ENCODE measurements around the gene KLF13. TPM values are rescaled to one million over a fixed set of nuclear protein-coding genes. Genes with fewer than 3 reads are reported as not detected.

KLF13 gene
- total and polyA plus RNA-seq, 9 donors: 32.1 to 42.2 (median 35.6) TPM

- 81% methylated on average over 7 of the region's 8 CpGs for WGBS (ENCODE audit: insufficient coverage)
- Histone ChIP-seq H3K27ac (ENCODE audit: low read length) (no peak overlapping the region), H3K4me3 (ENCODE audit: low read length) (no peak overlapping the region), H3K36me3 (ENCODE audit: control insufficient read depth, insufficient read depth, low read length) (no peaks in the 10 kb centered on the region), H3K27me3 (ENCODE audit: control insufficient read depth, insufficient read depth, low read length) (no peaks in the 10 kb centered on the region), H3K9me3 (replicated peaks; ENCODE audit: control insufficient read depth, low read depth, low read length) (no peaks in the 10 kb centered on the region), H3K4me1 (ENCODE audit: control insufficient read depth, insufficient read depth, low read length) (peaks cover 21% of the 10 kb centered on the region)
- no peak for DNase-seq
These were observed 73.0 kb downstream of the KLF13 start for GRCh38 chr15:31399544-31400171.

- Histone ChIP-seq H3K27ac (ENCODE audit: low read length) (no peak overlapping the region), H3K9me3 (replicated peaks; ENCODE audit: control insufficient read depth, low read depth, low read length) (no peaks in the 10 kb centered on the region), H3K4me3 (ENCODE audit: low read length) (no peak overlapping the region), H3K27me3 (ENCODE audit: control insufficient read depth, insufficient read depth, low read length) (no peaks in the 10 kb centered on the region), H3K36me3 (ENCODE audit: control insufficient read depth, insufficient read depth, low read length) (no peaks in the 10 kb centered on the region), H3K4me1 (ENCODE audit: control insufficient read depth, insufficient read depth, low read length) (peaks cover 21% of the 10 kb centered on the region)
- DNase-seq: no peak
- 81% methylated on average over 13 of the region's 13 CpGs for WGBS (ENCODE audit: insufficient coverage)
These were observed 73.7 kb downstream of the KLF13 start for GRCh38 chr15:31400222-31400927.

- WGBS (ENCODE audit: insufficient coverage): 72% methylated on average over 6 of the region's 8 CpGs
- no peak for DNase-seq
- Histone ChIP-seq H3K4me1 (ENCODE audit: control insufficient read depth, insufficient read depth, low read length) (peaks cover 21% of the 10 kb centered on the region), H3K27me3 (ENCODE audit: control insufficient read depth, insufficient read depth, low read length) (no peaks in the 10 kb centered on the region), H3K4me3 (ENCODE audit: low read length) (no peak overlapping the region), H3K27ac (ENCODE audit: low read length) (no peak overlapping the region), H3K9me3 (replicated peaks; ENCODE audit: control insufficient read depth, low read depth, low read length) (no peaks in the 10 kb centered on the region), H3K36me3 (ENCODE audit: control insufficient read depth, insufficient read depth, low read length) (no peaks in the 10 kb centered on the region)
These were observed 74.6 kb downstream of the KLF13 start for GRCh38 chr15:31401282-31401681.

- H3K4me1 ChIP-seq (ENCODE audit: control insufficient read depth, insufficient read depth, low read length): peaks cover 21% of the 10 kb centered on the region
- H3K27me3 ChIP-seq (ENCODE audit: control insufficient read depth, insufficient read depth, low read length): no peaks in the 10 kb centered on the region
- H3K36me3 ChIP-seq (ENCODE audit: control insufficient read depth, insufficient read depth, low read length): no peaks in the 10 kb centered on the region
- 78% methylated on average over 8 of the region's 8 CpGs for WGBS (ENCODE audit: insufficient coverage)
- H3K9me3 ChIP-seq (replicated peaks; ENCODE audit: control insufficient read depth, low read depth, low read length): no peaks in the 10 kb centered on the region
- no peak overlapping the region for H3K4me3 ChIP-seq (ENCODE audit: low read length)
- no peak for DNase-seq
- no peak overlapping the region for H3K27ac ChIP-seq (ENCODE audit: low read length)
These were observed 75.4 kb downstream of the KLF13 start for GRCh38 chr15:31402003-31402402.

GRCh38 chr15:31402511-31403056 lies 75.9 kb downstream of the KLF13 start:
- Histone ChIP-seq H3K9me3 (replicated peaks; ENCODE audit: control insufficient read depth, low read depth, low read length) (no peaks in the 10 kb centered on the region), H3K4me3 (ENCODE audit: low read length) (no peak overlapping the region), H3K27ac (ENCODE audit: low read length) (no peak overlapping the region), H3K27me3 (ENCODE audit: control insufficient read depth, insufficient read depth, low read length) (no peaks in the 10 kb centered on the region), H3K4me1 (ENCODE audit: control insufficient read depth, insufficient read depth, low read length) (peaks cover 16% of the 10 kb centered on the region), H3K36me3 (ENCODE audit: control insufficient read depth, insufficient read depth, low read length) (no peaks in the 10 kb centered on the region)
- DNase-seq: peak; percentile 42
- WGBS (ENCODE audit: insufficient coverage): 29% methylated on average over 11 of the region's 13 CpGs

- DNase-seq: no peak
- peaks cover 12% of the 10 kb centered on the region for H3K4me1 ChIP-seq (ENCODE audit: control insufficient read depth, insufficient read depth, low read length)
- H3K4me3 ChIP-seq (ENCODE audit: low read length): no peak overlapping the region
- no peak overlapping the region for H3K27ac ChIP-seq (ENCODE audit: low read length)
- H3K27me3 ChIP-seq (ENCODE audit: control insufficient read depth, insufficient read depth, low read length): no peaks in the 10 kb centered on the region
- WGBS (ENCODE audit: insufficient coverage): 100% methylated on average over 1 of the region's 6 CpGs
- H3K36me3 ChIP-seq (ENCODE audit: control insufficient read depth, insufficient read depth, low read length): no peaks in the 10 kb centered on the region
- no peaks in the 10 kb centered on the region for H3K9me3 ChIP-seq (replicated peaks; ENCODE audit: control insufficient read depth, low read depth, low read length)
These were observed 76.5 kb downstream of the KLF13 start for GRCh38 chr15:31403096-31403495.

GRCh38 chr15:31403606-31404005 lies 77.0 kb downstream of the KLF13 start:
- Histone ChIP-seq H3K27me3 (ENCODE audit: control insufficient read depth, insufficient read depth, low read length) (no peaks in the 10 kb centered on the region), H3K27ac (ENCODE audit: low read length) (no peak overlapping the region)

GRCh38 chr15:31404345-31404744 lies 77.7 kb downstream of the KLF13 start:
- Histone ChIP-seq H3K27me3 (ENCODE audit: control insufficient read depth, insufficient read depth, low read length) (no peaks in the 10 kb centered on the region), H3K9me3 (replicated peaks; ENCODE audit: control insufficient read depth, low read depth, low read length) (no peaks in the 10 kb centered on the region), H3K27ac (ENCODE audit: low read length) (no peak overlapping the region), H3K36me3 (ENCODE audit: control insufficient read depth, insufficient read depth, low read length) (no peaks in the 10 kb centered on the region), H3K4me1 (ENCODE audit: control insufficient read depth, insufficient read depth, low read length) (peaks cover 4% of the 10 kb centered on the region), H3K4me3 (ENCODE audit: low read length) (no peak overlapping the region)
- no peak for DNase-seq
- 100% methylated on average over 1 of the region's 3 CpGs for WGBS (ENCODE audit: insufficient coverage)

More at GRCh38 chr15:31403606-31404005, 77.0 kb downstream of the KLF13 start:
- H3K36me3 ChIP-seq (ENCODE audit: control insufficient read depth, insufficient read depth, low read length): no peaks in the 10 kb centered on the region
- H3K4me1 ChIP-seq (ENCODE audit: control insufficient read depth, insufficient read depth, low read length): peaks cover 7% of the 10 kb centered on the region
- H3K4me3 ChIP-seq (ENCODE audit: low read length): no peak overlapping the region
- no peak for DNase-seq
- 97% methylated on average over 4 of the region's 5 CpGs for WGBS (ENCODE audit: insufficient coverage)
- no peaks in the 10 kb centered on the region for H3K9me3 ChIP-seq (replicated peaks; ENCODE audit: control insufficient read depth, low read depth, low read length)

GRCh38 chr15:31405200-31405920 lies 78.7 kb downstream of the KLF13 start:
- H3K4me3 ChIP-seq (ENCODE audit: low read length): no peak overlapping the region
- H3K36me3 ChIP-seq (ENCODE audit: control insufficient read depth, insufficient read depth, low read length): no peaks in the 10 kb centered on the region
- DNase-seq: no peak
- no peak overlapping the region for H3K27ac ChIP-seq (ENCODE audit: low read length)
- H3K27me3 ChIP-seq (ENCODE audit: control insufficient read depth, insufficient read depth, low read length): no peaks in the 10 kb centered on the region
- WGBS (ENCODE audit: insufficient coverage): 92% methylated on average over 7 of the region's 13 CpGs
- no peaks in the 10 kb centered on the region for H3K9me3 ChIP-seq (replicated peaks; ENCODE audit: control insufficient read depth, low read depth, low read length)
- H3K4me1 ChIP-seq (ENCODE audit: control insufficient read depth, insufficient read depth, low read length): peaks cover 4% of the 10 kb centered on the region

GRCh38 chr15:31407376-31407775 lies 80.7 kb downstream of the KLF13 start:
- no peaks in the 10 kb centered on the region for H3K9me3 ChIP-seq (replicated peaks; ENCODE audit: control insufficient read depth, low read depth, low read length)
- peaks cover 4% of the 10 kb centered on the region for H3K4me1 ChIP-seq (ENCODE audit: control insufficient read depth, insufficient read depth, low read length)
- no peak overlapping the region for H3K27ac ChIP-seq (ENCODE audit: low read length)
- H3K36me3 ChIP-seq (ENCODE audit: control insufficient read depth, insufficient read depth, low read length): no peaks in the 10 kb centered on the region
- H3K27me3 ChIP-seq (ENCODE audit: control insufficient read depth, insufficient read depth, low read length): no peaks in the 10 kb centered on the region
- no peak for DNase-seq
- WGBS (ENCODE audit: insufficient coverage): no CpG with 5 or more reads among the region's 1 CpG
- H3K4me3 ChIP-seq (ENCODE audit: low read length): no peak overlapping the region
